Stimulated activated naive CD8-positive, alpha-beta T cell treated with anti-CD3 and anti-CD28 coated beads, Interleukin-15, amount 100 ng/mL, for 72 hours (primary cell): ENCODE measurements around the gene LUZP2.

ENCODE experiments used
- ATAC-seq: fragments of 150-1000 bp; cut with Tn5 transposase; 2 replicates; pipeline ENCODE4 v1.10.0; 2021; ENCODE audit warnings: mild to moderate bottlenecking, moderate library complexity
- DNase-seq, 2 donors: peaks; one replicate each; pipeline ENCODE4 v3.0.0; 2021 to 2022
- H3K27ac Mint-ChIP-seq, 2 donors: one replicate each; pipeline ENCODE4 v1.8.0; 2022; ENCODE audit warnings: mild to moderate bottlenecking in 2 of 2, mixed read lengths in 2 of 2, moderate library complexity in 2 of 2
- H3K27me3 Mint-ChIP-seq: one replicate; pipeline ENCODE4 v1.8.0; 2022; ENCODE audit warnings: mixed read lengths
- H3K4me1 Mint-ChIP-seq: one replicate; pipeline ENCODE4 v1.8.0; 2022; ENCODE audit warnings: mild to moderate bottlenecking, mixed read lengths
- H3K4me3 Mint-ChIP-seq, 2 donors: one replicate each; pipeline ENCODE4 v1.8.0; 2022; ENCODE audit warnings: mild to moderate bottlenecking in 2 of 2, mixed read lengths in 2 of 2, moderate library complexity in 1 of 2
- H3K9me3 Mint-ChIP-seq, 2 donors: one replicate each; pipeline ENCODE4 v1.8.0; 2022; ENCODE audit warnings: mixed read lengths in 2 of 2

LUZP2 gene

GRCh38 chr11:25052844-25053243 is 556.0 kb downstream of the LUZP2 start:
- no peaks in the 10 kb centered on the region for H3K9me3 Mint-ChIP-seq
- H3K4me1 Mint-ChIP-seq, result no peaks in the 10 kb centered on the region
- ATAC-seq (no peak), DNase-seq (no peak)
- H3K4me3 Mint-ChIP-seq, result no peak overlapping the region
- H3K27me3 Mint-ChIP-seq, result no peaks in the 10 kb centered on the region
- H3K27ac Mint-ChIP-seq, result no peak overlapping the region

- no peaks in the 10 kb centered on the region for H3K27me3 Mint-ChIP-seq
- no peaks in the 10 kb centered on the region for H3K9me3 Mint-ChIP-seq
- H3K27ac Mint-ChIP-seq, result no peak overlapping the region
- ATAC-seq (no peak), DNase-seq (no peak)
- no peak overlapping the region for H3K4me3 Mint-ChIP-seq
- H3K4me1 Mint-ChIP-seq, result no peaks in the 10 kb centered on the region
These were observed 561.0 kb downstream of the LUZP2 start for GRCh38 chr11:25057861-25058260.

DNA sequence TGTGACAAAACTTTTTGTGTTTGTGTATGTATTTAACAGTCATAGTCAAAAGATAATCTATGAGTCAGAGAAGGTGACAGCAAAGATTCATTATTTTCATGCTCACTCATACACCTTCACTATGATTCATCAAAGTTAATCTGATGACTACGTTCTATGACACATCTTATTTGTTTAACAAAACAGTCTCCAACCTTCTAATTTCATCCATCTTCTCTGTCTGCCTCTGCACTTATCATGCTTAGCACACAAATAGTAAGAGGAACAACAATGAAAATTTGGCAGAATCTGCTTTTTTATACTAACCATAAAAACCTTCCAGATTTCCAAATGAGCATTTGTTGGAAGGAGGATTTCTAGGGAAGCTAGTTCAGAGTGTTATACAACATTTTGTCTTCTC is 568.9 kb downstream of the LUZP2 start:
- no peak for ATAC-seq
- H3K27me3 Mint-ChIP-seq, result no peaks in the 10 kb centered on the region
- DNase-seq, result no peak

DNA sequence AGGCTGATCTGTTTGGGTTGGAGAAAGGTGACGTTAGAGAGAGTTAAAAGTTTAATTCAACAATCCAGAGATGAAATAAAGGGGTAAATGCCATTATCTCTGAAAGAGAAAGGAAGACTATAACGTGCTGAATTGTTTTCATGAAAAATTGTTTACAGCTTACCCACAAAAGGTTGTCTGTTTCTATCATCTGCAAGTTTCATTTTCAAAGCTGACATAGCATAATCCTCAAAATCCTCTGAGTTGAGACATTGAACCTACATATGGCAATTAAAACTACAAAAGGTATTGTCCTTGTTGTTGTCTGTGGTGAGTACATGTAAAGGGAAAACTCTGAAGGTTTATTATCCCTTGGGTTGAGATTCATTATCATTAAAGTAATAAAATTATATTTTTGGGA is 569.9 kb downstream of the LUZP2 start:
- Mint-ChIP-seq H3K9me3 (peaks cover 8 to 17% of the 10 kb centered on the region in 2 donors), H3K27me3 (no peaks in the 10 kb centered on the region), H3K4me1 (no peaks in the 10 kb centered on the region), H3K4me3 (no peak overlapping the region), H3K27ac (no peak overlapping the region)
- ATAC-seq (no peak), DNase-seq (no peak)

More for the DNA sequence above, 568.9 kb downstream of the LUZP2 start:
- Mint-ChIP-seq H3K9me3 (peaks cover 8 to 17% of the 10 kb centered on the region in 2 donors), H3K27ac (no peak overlapping the region), H3K4me3 (no peak overlapping the region), H3K4me1 (no peaks in the 10 kb centered on the region)

- Mint-ChIP-seq H3K4me3 (no peak overlapping the region), H3K4me1 (no peaks in the 10 kb centered on the region), H3K27ac (no peak overlapping the region)
These were observed 571.6 kb downstream of the LUZP2 start for GRCh38 chr11:25068451-25068850.

DNA sequence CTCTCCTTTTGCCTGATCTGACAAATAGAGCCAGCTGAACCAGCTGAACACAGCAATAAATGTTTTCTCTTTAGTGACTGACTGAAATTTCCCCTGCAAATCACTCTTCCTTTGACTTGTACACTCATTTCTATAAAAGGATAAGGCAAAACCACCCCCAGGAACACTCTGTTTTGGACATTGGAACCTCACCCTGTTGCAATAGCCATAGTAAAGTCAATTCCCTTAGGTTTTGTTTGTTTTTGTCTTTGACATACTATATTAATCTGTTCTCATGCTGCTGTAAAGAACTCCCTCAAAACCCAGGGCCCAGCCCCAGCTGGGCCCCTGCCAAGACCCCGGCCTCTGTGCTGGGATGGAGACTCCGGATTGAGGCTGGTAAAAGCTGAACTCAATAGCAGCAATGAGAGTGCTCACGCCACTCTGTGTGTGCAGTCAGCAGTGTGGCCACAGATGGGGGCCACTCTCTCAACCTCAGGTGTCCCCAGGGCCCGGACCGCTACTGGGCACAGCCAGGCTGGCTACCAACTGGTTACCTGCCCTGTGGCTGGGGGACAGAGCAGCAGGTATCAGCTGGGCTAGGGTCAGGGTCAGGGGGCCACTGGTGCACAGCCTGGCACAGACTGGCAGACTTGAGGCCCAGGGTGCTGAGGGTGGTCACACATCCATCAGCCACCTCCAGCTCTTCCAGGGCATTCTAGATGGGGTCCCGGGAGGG is 597.4 kb downstream of the LUZP2 start:
- Mint-ChIP-seq H3K27me3 (no peaks in the 10 kb centered on the region), H3K27ac (no peak overlapping the region), H3K4me3 (no peak overlapping the region), H3K4me1 (no peaks in the 10 kb centered on the region), H3K9me3 (peaks cover 0 to 7% of the 10 kb centered on the region in 2 donors)
- DNase-seq, result no peak
- no peak for ATAC-seq

More at GRCh38 chr11:25068451-25068850, 571.6 kb downstream of the LUZP2 start:
- H3K9me3 Mint-ChIP-seq, result peaks cover 8 to 17% of the 10 kb centered on the region in 2 donors
- ATAC-seq (no peak), DNase-seq (no peak)
- no peaks in the 10 kb centered on the region for H3K27me3 Mint-ChIP-seq

DNA sequence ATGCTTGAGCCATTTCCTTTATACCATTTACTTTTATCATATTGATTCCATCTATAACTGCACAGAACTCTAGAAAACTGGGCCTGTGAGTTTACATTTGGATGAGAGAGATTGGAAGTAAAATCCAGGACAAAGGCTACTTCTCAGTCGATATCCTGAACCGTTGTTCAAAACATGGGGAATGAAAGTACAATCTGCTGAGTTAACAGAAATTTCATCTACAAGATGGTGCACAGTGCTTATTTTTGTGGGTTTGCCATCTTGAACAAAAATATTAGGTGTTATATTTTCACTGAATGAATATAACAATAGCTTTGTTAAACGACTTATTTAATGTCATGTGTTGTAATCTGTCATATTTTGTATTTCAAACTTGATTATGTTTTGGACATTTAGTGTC is 622.6 kb downstream of the LUZP2 start:
- Mint-ChIP-seq H3K27ac (no peak overlapping the region), H3K4me1 (no peaks in the 10 kb centered on the region), H3K9me3 (peaks cover 9 to 13% of the 10 kb centered on the region in 2 donors), H3K27me3 (no peaks in the 10 kb centered on the region), H3K4me3 (no peak overlapping the region)
- ATAC-seq (no peak), DNase-seq (no peak)
